Measurements from ENCODE around the gene CLEC20A.

The CLEC20A gene

GRCh38 chr1:178531887-178532286 lies 35.1 kb upstream of the CLEC20A start:
- no peak for DNase-seq
- in situ Hi-C loops (cut with MboI; ENCODE audit: low pct_unique_long_range_greater_than_20kb, low sequenced_read_pairs) = loop anchor here (25.0 kb wide), 2 partner anchors 230 to 480 kb away; no protein-coding TSS in a partner anchor

DNA sequence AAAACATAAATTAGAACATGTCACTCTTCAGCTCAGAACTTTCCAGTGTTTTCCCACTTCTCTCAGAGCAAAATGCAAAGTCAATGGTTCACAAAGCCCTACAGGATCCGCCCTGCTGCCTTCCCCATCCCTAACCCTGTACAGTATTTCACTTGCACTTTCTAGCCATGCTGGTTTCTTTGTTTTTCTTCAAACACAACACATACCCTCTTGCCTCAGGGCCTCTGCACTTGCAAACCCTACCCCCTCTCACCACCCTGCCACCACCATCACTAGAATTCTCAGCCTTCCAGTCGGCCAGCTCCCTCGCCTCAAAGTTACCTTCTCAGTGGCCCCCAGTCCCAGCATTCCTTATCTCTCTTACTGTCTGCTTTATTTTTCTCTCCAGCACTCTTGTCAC lies 33.7 kb upstream of the CLEC20A start:
- in situ Hi-C loops (cut with MboI; ENCODE audit: low pct_unique_long_range_greater_than_20kb, low sequenced_read_pairs) = loop anchor here (25.0 kb wide), 2 partner anchors 232 to 482 kb away; no protein-coding TSS in a partner anchor
- no peak for DNase-seq

GRCh38 chr1:178530037-178530402 lies 33.3 kb upstream of the CLEC20A start:
- no peak for DNase-seq
- in situ Hi-C loops (cut with MboI; ENCODE audit: low pct_unique_long_range_greater_than_20kb, low sequenced_read_pairs) = loop anchor here (25.0 kb wide), 2 partner anchors 232 to 482 kb away; no protein-coding TSS in a partner anchor

DNA sequence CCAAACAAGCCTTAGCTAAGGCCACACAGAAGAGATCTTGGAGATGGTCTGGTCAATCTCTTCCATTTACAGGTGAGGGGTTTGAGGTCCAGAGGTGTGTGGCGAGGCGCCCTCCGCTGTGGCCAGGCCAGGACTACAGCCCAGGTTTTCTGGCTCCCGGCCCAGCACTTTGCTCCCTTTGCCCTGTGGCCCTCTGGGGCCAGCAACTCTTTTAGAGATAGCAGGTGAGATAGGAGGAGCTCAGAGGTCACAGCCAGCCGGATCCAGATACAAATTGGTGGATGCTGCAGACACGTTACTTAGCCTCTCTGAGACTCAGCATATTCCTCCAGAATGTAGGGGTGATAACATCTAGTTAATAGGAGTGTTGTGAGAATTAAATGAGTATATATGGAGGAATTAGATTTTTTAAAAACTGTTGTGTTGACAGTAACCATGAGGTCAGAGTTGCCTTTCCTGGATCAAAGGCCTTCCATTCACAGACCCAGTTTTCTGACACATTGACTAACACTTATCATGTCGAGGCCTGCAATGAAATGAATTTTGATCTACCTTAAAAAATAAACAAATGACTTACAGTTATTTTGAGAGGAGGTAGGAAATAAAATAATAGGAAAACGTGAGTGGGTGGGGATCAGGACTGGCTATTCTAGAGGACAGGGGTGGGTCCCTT lies 32.7 kb upstream of the CLEC20A start:
- no peak for DNase-seq
- in situ Hi-C loops (cut with MboI; ENCODE audit: low pct_unique_long_range_greater_than_20kb, low sequenced_read_pairs) = loop anchor here (25.0 kb wide), 2 partner anchors 233 to 483 kb away; no protein-coding TSS in a partner anchor

DNA sequence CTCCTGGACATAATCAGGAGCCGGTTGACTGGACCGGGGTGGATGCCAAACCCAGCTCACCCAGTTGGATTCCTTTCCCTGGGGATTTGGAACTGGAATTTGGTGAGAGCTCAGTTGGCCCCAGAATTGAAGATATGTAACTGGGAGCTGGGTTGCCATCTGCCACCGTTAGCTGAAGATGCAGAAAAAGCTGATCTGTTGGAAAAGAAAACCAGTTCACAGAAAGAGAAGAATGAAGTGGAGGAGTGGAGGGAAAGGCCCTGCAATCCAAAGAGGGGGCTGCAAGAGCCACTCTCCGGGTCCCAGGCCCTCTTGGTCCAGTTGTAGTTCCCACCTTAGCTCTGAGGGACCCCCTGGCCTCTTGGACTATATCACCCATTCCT lies 32.2 kb upstream of the CLEC20A start:
- in situ Hi-C loops (cut with MboI; ENCODE audit: low pct_unique_long_range_greater_than_20kb, low sequenced_read_pairs) = loop anchor here (25.0 kb wide), 2 partner anchors 233 to 483 kb away; no protein-coding TSS in a partner anchor

DNA sequence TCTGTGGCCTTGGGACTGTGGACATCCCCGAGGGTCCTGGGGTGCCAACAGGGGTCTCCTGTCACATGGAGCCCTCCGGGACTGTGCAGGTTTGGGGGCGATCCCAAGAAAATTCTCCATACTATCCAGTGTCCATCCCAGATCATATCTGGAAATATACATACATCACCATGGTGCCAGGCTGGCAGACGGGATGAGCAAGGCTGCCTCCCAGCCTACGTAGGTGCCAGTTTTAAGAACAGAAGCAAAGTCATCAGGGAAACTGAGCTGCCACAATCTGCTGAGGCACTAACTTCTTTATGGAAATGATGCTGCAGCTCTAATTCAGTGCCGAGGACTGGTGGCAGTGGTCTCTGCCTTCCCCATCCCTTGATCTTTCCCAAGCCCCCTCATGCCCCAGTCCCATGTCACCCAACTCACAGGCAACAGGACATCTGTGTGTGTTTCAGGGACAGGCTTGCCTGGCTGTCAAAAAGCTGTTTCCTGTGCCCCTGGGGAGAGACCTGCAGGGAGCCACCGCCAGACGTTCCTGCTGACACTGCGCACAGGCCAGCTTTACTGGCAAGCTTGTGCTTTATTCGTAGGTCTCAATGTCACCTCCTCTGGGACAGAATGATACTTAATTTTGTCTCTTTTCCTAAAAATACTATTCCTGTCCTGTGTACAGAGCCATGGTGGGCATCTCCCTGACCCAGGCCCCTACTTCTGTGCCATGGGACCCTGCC lies 31.6 kb upstream of the CLEC20A start:
- DNase-seq = no peak

More for the DNA sequence above, 32.2 kb upstream of the CLEC20A start:
- no peak for DNase-seq

DNA sequence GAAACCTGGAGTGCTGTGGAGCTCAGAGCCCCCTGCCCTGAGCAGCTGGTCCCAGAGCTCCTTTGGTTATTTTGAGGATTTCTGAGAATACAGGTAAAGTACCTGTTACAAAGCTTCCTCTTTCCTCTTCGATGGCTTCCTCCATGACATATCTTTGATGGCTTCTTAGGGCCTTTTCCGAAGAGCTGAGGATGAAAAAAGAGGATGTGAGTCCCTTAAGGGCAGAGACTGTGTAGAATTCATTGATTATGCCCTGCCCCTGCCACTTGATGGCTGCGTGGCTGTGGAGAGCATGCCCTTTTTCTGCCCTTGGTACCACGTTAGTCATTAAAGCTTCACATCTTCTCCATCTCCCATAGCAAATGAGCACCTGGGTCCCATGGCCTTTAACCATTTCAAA lies 30.4 kb upstream of the CLEC20A start:
- in situ Hi-C loops (cut with MboI; ENCODE audit: low pct_unique_long_range_greater_than_20kb, low sequenced_read_pairs) = loop anchor here (25.0 kb wide), 2 partner anchors 235 to 485 kb away; no protein-coding TSS in a partner anchor
- DNase-seq = no peak

More for the DNA sequence above, 31.6 kb upstream of the CLEC20A start:
- in situ Hi-C loops (cut with MboI; ENCODE audit: low pct_unique_long_range_greater_than_20kb, low sequenced_read_pairs) = loop anchor here (25.0 kb wide), 2 partner anchors 234 to 484 kb away; no protein-coding TSS in a partner anchor

DNA sequence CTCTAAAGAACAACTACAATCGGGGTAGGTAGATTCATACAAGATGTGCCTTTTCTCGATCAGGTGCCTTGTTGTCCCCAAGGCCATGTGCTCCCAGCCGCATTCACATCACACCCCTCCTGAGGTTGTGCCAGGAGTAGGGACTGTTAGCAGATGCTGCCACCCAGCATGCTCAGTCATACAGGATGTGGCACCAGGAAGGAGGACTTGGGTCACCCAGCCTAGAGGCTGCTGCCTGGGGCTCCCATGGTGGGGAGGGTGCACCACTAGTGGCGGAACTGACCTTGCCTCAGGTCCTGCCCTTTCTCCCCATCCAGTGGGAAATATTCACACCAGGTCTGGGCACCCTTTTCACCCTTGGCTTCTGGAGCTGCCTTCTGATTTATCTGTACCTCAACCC lies 24.5 kb upstream of the CLEC20A start:
- in situ Hi-C loops (cut with MboI; ENCODE audit: low pct_unique_long_range_greater_than_20kb, low sequenced_read_pairs) = no loop called here
- DNase-seq = no peak

- in situ Hi-C loops (cut with MboI; ENCODE audit: low pct_unique_long_range_greater_than_20kb, low sequenced_read_pairs) = no loop called here
- no peak for DNase-seq
Measured at GRCh38 chr1:178520803-178521202, 24.0 kb upstream of the CLEC20A start.

DNA sequence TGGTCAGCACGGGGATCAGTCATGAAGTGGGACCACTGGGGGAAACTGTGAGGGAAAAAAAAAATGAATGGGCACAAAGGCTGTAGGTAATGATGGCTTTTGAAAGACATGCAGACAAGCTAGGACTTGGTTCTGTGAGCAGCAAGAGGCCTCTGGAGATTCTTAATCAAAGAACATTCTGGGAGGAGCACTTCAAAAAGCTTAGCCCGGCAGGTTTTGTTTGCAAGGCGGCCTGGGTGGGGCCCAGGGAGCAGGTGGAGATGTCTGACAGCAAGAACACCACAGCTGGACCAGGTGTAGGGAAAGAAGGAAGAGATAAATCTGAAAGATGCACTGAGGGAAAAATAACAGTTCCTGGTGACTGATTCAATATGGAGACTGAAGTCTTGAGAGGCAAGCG lies 22.1 kb upstream of the CLEC20A start:
- no peak for DNase-seq
- in situ Hi-C loops (cut with MboI; ENCODE audit: low pct_unique_long_range_greater_than_20kb, low sequenced_read_pairs) = no loop called here

GRCh38 chr1:178516110-178516509 lies 19.3 kb upstream of the CLEC20A start:
- DNase-seq = no peak
- in situ Hi-C loops (cut with MboI; ENCODE audit: low pct_unique_long_range_greater_than_20kb, low sequenced_read_pairs) = no loop called here

GRCh38 chr1:178513278-178513983 lies 16.7 kb upstream of the CLEC20A start:
- in situ Hi-C loops (cut with MboI; ENCODE audit: low pct_unique_long_range_greater_than_20kb, low sequenced_read_pairs) = no loop called here

DNA sequence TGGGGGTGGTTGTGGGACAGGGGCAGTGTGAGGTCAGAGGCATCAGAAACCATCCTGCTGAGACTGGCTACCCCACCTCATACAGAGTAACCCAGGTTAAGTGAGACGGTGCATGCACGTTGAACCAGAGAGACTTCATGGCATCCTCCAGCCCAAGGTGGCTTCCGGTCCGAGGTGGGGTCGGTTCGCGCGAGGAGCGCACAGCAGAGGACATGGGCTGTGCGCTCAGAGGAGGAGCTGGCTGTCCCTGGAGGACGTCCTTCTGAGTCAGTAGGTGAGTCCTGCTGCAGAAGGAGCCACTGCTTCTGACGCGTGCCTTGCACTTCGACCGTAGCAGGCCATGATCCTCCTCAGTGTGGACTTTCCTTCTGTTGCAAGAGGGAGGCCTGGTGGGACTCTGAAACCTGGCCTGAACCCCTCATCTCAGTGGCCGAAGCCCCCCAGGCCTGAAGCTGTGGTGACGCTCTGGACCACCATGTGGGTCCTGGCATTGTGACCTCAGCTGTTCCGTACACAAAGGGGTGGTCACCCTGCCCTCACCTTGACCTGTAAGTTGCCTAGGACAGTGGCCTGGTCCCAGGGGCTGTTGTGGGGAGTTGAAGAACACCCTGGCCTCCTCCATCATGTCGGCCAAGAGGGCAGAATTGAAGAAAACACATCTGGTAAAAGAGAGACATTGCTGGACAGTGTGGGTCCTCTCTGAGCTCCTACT lies 16.0 kb upstream of the CLEC20A start, which contains the start of gene TEX35:
TSS of gene TEX35 (plus strand) at position 544 of the 712 bp plus-strand sequence. CDS start at position 624, 80 bp downstream.
- in situ Hi-C loops (cut with MboI; ENCODE audit: low pct_unique_long_range_greater_than_20kb, low sequenced_read_pairs) = no loop called here
- no peak for DNase-seq

More at GRCh38 chr1:178513278-178513983, 16.7 kb upstream of the CLEC20A start:
- DNase-seq = no peak

- no peak for DNase-seq
- in situ Hi-C loops (cut with MboI; ENCODE audit: low pct_unique_long_range_greater_than_20kb, low sequenced_read_pairs) = no loop called here
Measured at GRCh38 chr1:178510155-178510554, 13.4 kb upstream of the CLEC20A start.

GRCh38 chr1:178509414-178510007 lies 12.7 kb upstream of the CLEC20A start:
- DNase-seq = no peak
- in situ Hi-C loops (cut with MboI; ENCODE audit: low pct_unique_long_range_greater_than_20kb, low sequenced_read_pairs) = no loop called here

DNA sequence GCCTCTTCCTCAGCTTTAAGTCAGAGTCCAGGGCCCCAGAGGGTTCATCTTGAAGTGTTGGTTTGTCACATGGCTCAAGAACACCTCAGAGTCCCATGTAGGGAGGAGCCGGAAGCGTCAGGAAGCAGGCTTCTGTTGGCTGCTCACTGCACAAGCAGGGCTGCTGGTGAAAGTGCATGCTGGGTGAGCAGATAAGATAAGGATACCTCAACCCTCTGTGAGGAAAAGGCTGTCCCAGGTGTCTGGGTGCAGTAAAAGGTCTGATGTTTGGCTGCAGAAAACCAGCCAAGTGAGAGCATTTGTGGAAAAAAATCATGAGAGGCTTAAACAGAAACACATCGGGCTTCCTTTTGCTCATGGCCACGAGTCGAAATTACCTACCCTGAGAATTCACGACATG lies 9.9 kb upstream of the CLEC20A start:
- no peak for DNase-seq
- in situ Hi-C loops (cut with MboI; ENCODE audit: low pct_unique_long_range_greater_than_20kb, low sequenced_read_pairs) = no loop called here

DNA sequence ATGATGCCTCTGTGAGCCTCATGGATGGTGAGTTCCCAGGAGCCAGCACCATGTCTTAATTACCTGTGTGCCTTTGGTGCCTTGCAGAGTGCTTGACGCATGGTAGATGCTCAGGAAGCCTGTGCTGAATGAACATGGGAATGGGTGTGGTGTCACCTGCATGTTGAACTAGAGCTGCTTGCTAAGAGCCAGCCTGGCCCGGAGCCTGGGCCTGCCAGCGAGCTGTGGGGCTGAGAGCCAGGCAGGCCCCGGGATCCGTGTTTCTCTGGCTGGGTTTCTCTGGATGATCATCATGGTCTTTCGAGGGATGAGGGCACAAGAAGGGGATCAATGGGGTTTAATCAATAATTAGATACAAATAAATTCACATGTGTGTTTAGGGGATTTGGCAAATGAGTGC lies 9.4 kb upstream of the CLEC20A start:
- in situ Hi-C loops (cut with MboI; ENCODE audit: low pct_unique_long_range_greater_than_20kb, low sequenced_read_pairs) = no loop called here
- no peak for DNase-seq

DNA sequence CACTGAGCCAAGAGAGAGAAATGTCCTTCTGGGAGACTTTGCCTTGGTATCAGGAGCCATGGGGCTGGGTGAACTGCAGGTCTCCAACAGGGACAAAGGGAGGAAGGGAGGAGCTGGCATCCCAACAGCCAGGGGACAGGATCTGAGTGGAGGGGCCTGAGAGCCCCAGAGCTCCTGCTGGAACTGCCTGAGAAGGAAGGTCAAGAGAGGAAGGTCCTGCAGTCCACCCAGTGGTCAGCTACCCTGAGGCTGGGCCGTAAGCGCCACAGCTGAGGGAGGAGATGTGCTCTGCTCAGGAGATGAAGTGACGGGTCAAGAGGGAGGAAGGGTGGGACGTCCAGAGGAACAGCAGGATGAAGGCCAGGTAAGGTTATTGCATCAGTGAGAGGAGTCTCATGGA lies 7.5 kb upstream of the CLEC20A start:
- DNase-seq = no peak
- in situ Hi-C loops (cut with MboI; ENCODE audit: low pct_unique_long_range_greater_than_20kb, low sequenced_read_pairs) = no loop called here

DNA sequence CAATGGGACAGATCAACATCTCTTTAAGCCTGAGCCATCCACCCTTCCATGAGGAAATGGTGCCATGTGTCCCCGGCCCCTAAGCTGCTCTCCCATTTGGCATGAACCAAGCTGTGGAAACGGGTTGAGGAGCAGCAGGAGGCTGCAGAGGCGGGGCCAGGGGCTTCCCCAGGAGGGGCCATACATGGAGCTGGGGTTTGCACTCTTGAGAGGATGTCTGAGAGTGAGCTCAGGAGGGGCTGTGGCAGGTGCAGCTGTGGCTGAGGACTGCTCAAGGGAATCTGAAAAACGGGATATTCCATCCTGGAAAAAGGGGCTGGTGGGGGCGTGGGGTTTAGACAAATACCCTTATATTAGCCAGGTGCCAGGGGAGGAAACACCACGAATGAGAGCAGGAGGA lies 7.1 kb upstream of the CLEC20A start:
- in situ Hi-C loops (cut with MboI; ENCODE audit: low pct_unique_long_range_greater_than_20kb, low sequenced_read_pairs) = no loop called here
- no peak for DNase-seq

All from KBM-7 (cell line).